Large intestine (tissue), 3 donors: ENCODE measurements around the gene TARBP1. TPM values are rescaled to one million over a fixed set of nuclear protein-coding genes. Genes with fewer than 3 reads are reported as not detected.
A peak's percentile ranks its signal among the peaks of the same experiment; 100 is the strongest.
"Not testable (repeated sequence)": the region's sequence is repeated elsewhere in the genome, so short reads cannot be mapped to it uniquely, and the experiment has no call there.

Experiments
- DNase-seq, 2 donors: peaks; one replicate each; pipeline versions ENCODE4 v3.0.0 to v3.0.0-alpha.2; 2013
- H3K27ac ChIP-seq: one replicate; pipeline ENCODE4 v1.5.1; 2013; ENCODE audit warnings: low read length
- H3K27me3 ChIP-seq: 2 replicates; pipeline ENCODE4 v1.6.1; 2013; ENCODE audit warnings: low read length; ENCODE audit not compliant: control insufficient read depth, insufficient read depth
- H3K36me3 ChIP-seq: 2 replicates; pipeline ENCODE4 v1.6.1; 2013; ENCODE audit warnings: low read length; ENCODE audit not compliant: control insufficient read depth, insufficient read depth
- H3K4me1 ChIP-seq: one replicate; pipeline ENCODE4 v1.6.1; 2013; ENCODE audit warnings: low read length; ENCODE audit not compliant: control insufficient read depth, insufficient read depth
- H3K4me3 ChIP-seq: one replicate; pipeline ENCODE4 v1.5.1; 2013; ENCODE audit warnings: low read length
- H3K9me3 ChIP-seq: one replicate; pipeline ENCODE4 v1.6.1; 2013; ENCODE audit warnings: mild to moderate bottlenecking, low read depth, low read length, moderate library complexity; ENCODE audit not compliant: control insufficient read depth
- WGBS: methylation state at CpG from one replicate; pipeline ENCODE4 v1.1.5; 2013; ENCODE audit warnings: low lambda C conversion rate; ENCODE audit not compliant: insufficient coverage; 5-methylcytosine and 5-hydroxymethylcytosine counted together
- polyA plus RNA-seq: library from polyadenylated mRNA; unstranded; fragments of 120-200 nt; gene quantifications from one replicate; pipeline ENCODE4 v1.2.1, GENCODE V29; 2013

TARBP1 gene
- polyA plus RNA-seq, 1 donor, result 84.4 TPM

- Histone ChIP-seq H3K4me3 (peak overlapping the region; percentile 51), H3K27ac (peak overlapping the region; percentile 41)
- WGBS, result no CpG with 5 or more reads among the region's 35 CpGs
- H3K36me3 ChIP-seq, H3K4me1 ChIP-seq, H3K27me3 ChIP-seq, H3K9me3 ChIP-seq: not testable (repeated sequence)
- DNase-seq, result peak; percentile 27 to 68
Observed at GRCh38 chr1:234356615-234357269, 122.2 kb downstream of the TARBP1 start.

- no peak overlapping the region for H3K27ac ChIP-seq
- peak overlapping the region; percentile 51 for H3K4me3 ChIP-seq
- no peaks in the 10 kb centered on the region for H3K27me3 ChIP-seq
- WGBS, result no CpG with 5 or more reads among the region's 3 CpGs
- peaks cover 4% of the 10 kb centered on the region for H3K4me1 ChIP-seq
- peak in 1 of 2 donors; percentile 16 for DNase-seq
- H3K36me3 ChIP-seq, result no peaks in the 10 kb centered on the region
- H3K9me3 ChIP-seq, result no peaks in the 10 kb centered on the region
Observed at GRCh38 chr1:234355782-234356510, 123.0 kb downstream of the TARBP1 start.

GRCh38 chr1:234348964-234349363 is 130.0 kb downstream of the TARBP1 start:
- peaks cover 2% of the 10 kb centered on the region for H3K27me3 ChIP-seq
- no peak for DNase-seq
- H3K36me3 ChIP-seq, result no peaks in the 10 kb centered on the region
- no peaks in the 10 kb centered on the region for H3K9me3 ChIP-seq
- 86% methylated on average over 1 of the region's 4 CpGs for WGBS
- H3K4me1 ChIP-seq, result no peaks in the 10 kb centered on the region
- H3K4me3 ChIP-seq, result no peak overlapping the region
- H3K27ac ChIP-seq, result no peak overlapping the region

GRCh38 chr1:234345237-234345636 is 133.7 kb downstream of the TARBP1 start:
- H3K9me3 ChIP-seq, result no peaks in the 10 kb centered on the region
- H3K4me1 ChIP-seq, result no peaks in the 10 kb centered on the region
- WGBS, result no CpG with 5 or more reads among the region's 1 CpG
- H3K27ac ChIP-seq, result no peak overlapping the region
- DNase-seq, result no peak
- H3K36me3 ChIP-seq, result no peaks in the 10 kb centered on the region
- peaks cover 2% of the 10 kb centered on the region for H3K27me3 ChIP-seq
- H3K4me3 ChIP-seq, result no peak overlapping the region

GRCh38 chr1:234342774-234343173 is 136.2 kb downstream of the TARBP1 start:
- Histone ChIP-seq H3K27me3 (no peaks in the 10 kb centered on the region), H3K4me1 (no peaks in the 10 kb centered on the region), H3K9me3 (no peaks in the 10 kb centered on the region), H3K27ac (no peak overlapping the region), H3K4me3 (no peak overlapping the region), H3K36me3 (no peaks in the 10 kb centered on the region)
- WGBS, result no CpG with 5 or more reads among the region's 5 CpGs
- DNase-seq, result no peak

Other genes starting within 250 kb of the TARBP1 start
- gene COA6, start 105.7 kb downstream of the TARBP1 start, polyA plus RNA-seq, result 46.8 TPM
- gene IRF2BP2, start 131.0 kb upstream of the TARBP1 start, polyA plus RNA-seq, result 161 TPM